Muscle of back (tissue), 11 donors: ENCODE data around the gene SAMD1. TPM values are rescaled to one million over a fixed set of nuclear protein-coding genes. Genes with fewer than 3 reads are reported as not detected.

Experiments used
- DNase-seq, 3 donors: peaks; one replicate each; pipeline versions ENCODE4 v3.0.0 to v3.0.0-alpha.2; 2013
- polyA plus RNA-seq, 10 donors: library from polyadenylated mRNA; unstranded; fragments of 120-200 nt; gene quantifications; one replicate each; pipeline ENCODE4 v1.2.1, GENCODE V29; 2013; ENCODE audit not compliant: insufficient read length in 10 of 10

SAMD1 gene
- polyA plus RNA-seq, 10 donors = 33.6 to 54.3 (median 38.9) TPM

GRCh38 chr19:14039181-14039580 is 51.4 kb downstream of the SAMD1 start:
- DNase-seq = no peak

Other genes starting within 250 kb of the SAMD1 start
- 1 to 10 TPM in 7 of 10 donors, under 1 TPM in 3; 0.57 to 2.0 (median 1.3) TPM for gene NANOS3, start 213.6 kb downstream of the SAMD1 start, polyA plus RNA-seq
- gene BRME1, start 184.6 kb downstream of the SAMD1 start, polyA plus RNA-seq = 1 to 10 TPM; 2.6 to 4.7 (median 4.1) TPM
- 10 to 100 TPM; 10.5 to 16.4 (median 12.8) TPM for gene CC2D1A, start 184.6 kb downstream of the SAMD1 start, polyA plus RNA-seq
- gene PODNL1, start 152.3 kb downstream of the SAMD1 start, polyA plus RNA-seq = 1 to 10 TPM in 4 of 10 donors, under 1 TPM in 6; 0.26 to 1.7 (median 0.83) TPM
- 10 to 100 TPM; 15.9 to 23.8 (median 18.4) TPM for gene DCAF15, start 138.2 kb downstream of the SAMD1 start, polyA plus RNA-seq
- 1 to 10 TPM; 4.7 to 8.4 (median 6.9) TPM for gene RFX1, start 84.4 kb downstream of the SAMD1 start, polyA plus RNA-seq
- not detected for gene RLN3, start 62.6 kb downstream of the SAMD1 start, polyA plus RNA-seq
- gene IL27RA, start 59.0 kb downstream of the SAMD1 start, polyA plus RNA-seq = 1 to 10 TPM; 1.5 to 6.6 (median 3.2) TPM
- 1 to 10 TPM in 2 of 10 donors, under 1 TPM in 8; 0.08 to 1.7 (median 0.57) TPM for gene PALM3, start 28.7 kb downstream of the SAMD1 start, polyA plus RNA-seq
- 1 to 10 TPM in 2 of 10 donors, under 1 TPM in 8; 0.36 to 1.2 (median 0.53) TPM for gene MISP3, start 18.0 kb downstream of the SAMD1 start, polyA plus RNA-seq
- gene C19orf67, start 5.0 kb downstream of the SAMD1 start, polyA plus RNA-seq = not detected
- gene PRKACA, start 27.0 kb upstream of the SAMD1 start, polyA plus RNA-seq = 100 to 1,000 TPM; 279 to 512 (median 454) TPM
- 10 to 100 TPM in 3 of 10 donors, 1 to 10 TPM in 7; 6.3 to 15.5 (median 9.1) TPM for gene ASF1B, start 45.8 kb upstream of the SAMD1 start, polyA plus RNA-seq
- gene ADGRL1, start 115.4 kb upstream of the SAMD1 start, polyA plus RNA-seq = 10 to 100 TPM; 13.3 to 27.0 (median 17.8) TPM